Endothelial cell of umbilical vein (primary cell): ENCODE results near the gene CLC. TPM values are rescaled to one million over a fixed set of nuclear protein-coding genes. Genes with fewer than 3 reads are reported as not detected.

Experiments used
- BruUV-seq: library from RNA; stranded (reverse); fragments of 400-500 nt; replicated peaks from 2 replicates; lab custom pipeline; 2021; lab: Mats Ljungman, UMichigan
- CTCF ChIA-PET: fragments of 300-600, 350-600 bp; sonication (Branson Sonifier 250); formaldehyde crosslinking; loops from one replicate; lab custom pipeline; 2021; ENCODE audit warnings: antibody characterized with exemption, inconsistent platforms; lab: Charles Lee
- POLR2A ChIA-PET: fragments of 300-600, 350-600 bp; sonication (Branson Sonifier 250); formaldehyde crosslinking; loops from one replicate; lab custom pipeline; 2021; ENCODE audit warnings: antibody characterized with exemption, inconsistent platforms; lab: Charles Lee
- DNase-seq: peaks from one replicate; pipeline ENCODE4 v3.0.0-alpha.2; 2011; ENCODE audit warnings: low read depth, low spot score
- FAIRE-seq: peaks from 2 replicates; lab custom pipeline; 2011; peaks lifted over from hg19 to GRCh38; lab: Jason Lieb, UNC
- H2AFZ ChIP-seq: 2 replicates; pipeline ENCODE4 v1.6.0; 2012; ENCODE audit warnings: low read depth, low read length, control low read depth, inconsistent platforms
- H3K27ac ChIP-seq: 2 replicates; pipeline ENCODE4 v1.5.1; 2011; ENCODE audit warnings: low read depth, mild to moderate bottlenecking, control low read depth, low read length, moderate library complexity; ENCODE audit not compliant: insufficient read depth
- H3K27me3 ChIP-seq, 2 experiments: 2 replicates each; pipeline versions ENCODE4 v1.6.0 to v1.6.1; 2011; ENCODE audit warnings: low read length in 2 of 2, mixed read lengths in 1 of 2; ENCODE audit not compliant: control insufficient read depth in 2 of 2, insufficient read depth in 2 of 2
- H3K36me3 ChIP-seq, 2 experiments: 2 replicates in 1 of 2; 3 replicates in 1 of 2; pipeline ENCODE4 v1.5.1; 2011; ENCODE audit warnings: low read length in 2 of 2, mild to moderate bottlenecking in 1 of 2, moderate library complexity in 1 of 2; ENCODE audit not compliant: control insufficient read depth in 2 of 2, insufficient read depth in 2 of 2; ENCODE audit errors: extremely low read depth in 1 of 2
- H3K4me1 ChIP-seq: 3 replicates; pipeline ENCODE4 v1.5.1; 2011; ENCODE audit warnings: mild to moderate bottlenecking, low read length; ENCODE audit not compliant: control insufficient read depth, insufficient read depth; ENCODE audit errors: extremely low read depth
- H3K4me2 ChIP-seq: 2 replicates; pipeline ENCODE4 v1.6.1; 2011; ENCODE audit warnings: low read length, control low read depth, mixed read lengths; ENCODE audit not compliant: insufficient read depth
- H3K4me3 ChIP-seq, 3 experiments: fragments of 200-600 bp in 1 of 3; sonication (generic), shearing (Covaris generic) in 1 of 3; replicated peaks in 1 of 3; 2 replicates each; pipeline ENCODE4 v1.5.1; 2011 to 2016; ENCODE audit warnings: control low read depth in 3 of 3, low read length in 3 of 3, mild to moderate bottlenecking in 2 of 3, inconsistent platforms in 1 of 3, low read depth in 1 of 3, moderate library complexity in 1 of 3; ENCODE audit not compliant: insufficient read depth in 1 of 3
- H3K79me2 ChIP-seq: 2 replicates; pipeline ENCODE4 v1.6.0; 2012; ENCODE audit warnings: low read length, inconsistent platforms; ENCODE audit not compliant: control insufficient read depth, insufficient read depth
- H3K9ac ChIP-seq: replicated peaks from 2 replicates; pipeline ENCODE3; 2011; ENCODE audit warnings: low read length, control low read depth; ENCODE audit not compliant: insufficient read depth; ENCODE audit errors: extremely low read depth
- H3K9me1 ChIP-seq: replicated peaks from 3 replicates; pipeline ENCODE4 v1.6.0; 2011; ENCODE audit warnings: mild to moderate bottlenecking, low read length; ENCODE audit not compliant: control insufficient read depth, insufficient read depth; ENCODE audit errors: extremely low read depth
- H3K9me3 ChIP-seq: replicated peaks from 2 replicates; pipeline ENCODE4 v1.5.1; 2012; ENCODE audit warnings: low read length, inconsistent platforms; ENCODE audit not compliant: control insufficient read depth, insufficient read depth
- H4K20me1 ChIP-seq: replicated peaks from 2 replicates; pipeline ENCODE3; 2011; ENCODE audit warnings: mild to moderate bottlenecking, low read length; ENCODE audit not compliant: control insufficient read depth, insufficient read depth; ENCODE audit errors: extremely low read depth
- EZH2 ChIP-seq: IDR thresholded peaks from 2 replicates; pipeline ENCODE4 v1.6.1; 2012; ENCODE audit warnings: borderline replicate concordance, low read depth, mild to moderate bottlenecking, moderate library complexity, low read length, inconsistent platforms; ENCODE audit not compliant: severe bottlenecking
- FOS ChIP-seq: IDR thresholded peaks from 2 replicates; pipeline ENCODE4 v1.6.1; 2011; ENCODE audit warnings: mild to moderate bottlenecking, low read length, moderate library complexity, borderline replicate concordance; ENCODE audit not compliant: insufficient read depth
- GATA2 ChIP-seq: IDR thresholded peaks from 2 replicates; pipeline ENCODE4 v1.7.0; 2011; ENCODE audit warnings: low read depth, mild to moderate bottlenecking, moderate library complexity, mixed read lengths, low read length; ENCODE audit not compliant: insufficient read length, insufficient read depth
- JUN ChIP-seq: IDR thresholded peaks from 2 replicates; pipeline ENCODE4 v1.6.1; 2011; ENCODE audit warnings: borderline replicate concordance, low read depth; ENCODE audit not compliant: insufficient read length, insufficient read depth
- MAX ChIP-seq: IDR thresholded peaks from 2 replicates; pipeline ENCODE4 v1.6.1; 2011; ENCODE audit not compliant: insufficient read depth, insufficient read length
- MYC ChIP-seq: IDR thresholded peaks from one replicate; pipeline ENCODE4 v1.6.1; 2011; ENCODE audit warnings: mild to moderate bottlenecking, low read depth, low read length
- POLR2A ChIP-seq: IDR thresholded peaks from 2 replicates; pipeline ENCODE4 v1.6.1; 2012; ENCODE audit warnings: low read depth, mild to moderate bottlenecking, control low read depth, low read length
- POLR2AphosphoS5 ChIP-seq: IDR thresholded peaks from 2 replicates; pipeline ENCODE4 v1.6.1; 2012; ENCODE audit warnings: low read depth, mild to moderate bottlenecking, control low read depth, low read length, moderate library complexity; ENCODE audit not compliant: insufficient read depth
- dilution Hi-C: fragments of 300-500 bp; cut with MboI; formaldehyde crosslinking; loops from one replicate; pipeline ENCODE4 v1.15.0; 2019; ENCODE audit warnings: low sequenced_read_pairs; ENCODE audit not compliant: extremely low pct_ligation_motif_present
- intact Hi-C: fragments of 100-400 bp; cut with micrococcal nuclease; formaldehyde crosslinking; loops from one replicate; pipeline ENCODE4 v1.10.0; 2022
- polyA plus RNA-seq, 4 experiments: library from polyadenylated mRNA; depleted of rRNA in 3 of 4; stranded (reverse) in 3 of 4; unstranded in 1 of 4; fragments of >200 nt; gene quantifications; 2 replicates each; pipeline versions ENCODE4 v1.2.1 to v1.2.3, GENCODE V29; 2011 to 2012; ENCODE audit warnings: missing spikeins in 1 of 4
- total RNA-seq: library from RNA; stranded (reverse); gene quantifications from 2 replicates; pipeline ENCODE4 v1.2.3, GENCODE V29; 2021
- TF ChIP-seq, protein P1 (sequence below), 2 donors: IDR thresholded peaks; 1 replicate in 1 of 2; 2 replicates in 1 of 2; pipeline ENCODE4 v1.5.1; 2011; ENCODE audit warnings: low read length in 2 of 2, mild to moderate bottlenecking in 2 of 2, moderate library complexity in 2 of 2, control low read depth in 1 of 2, inconsistent platforms in 1 of 2, low read depth in 1 of 2; ENCODE audit not compliant: insufficient read depth in 1 of 2; ENCODE audit errors: extremely low read depth in 1 of 2

Gene CLC
- total and polyA plus RNA-seq, 2 donors (not counting 3 experiments of a cell fraction or from before 2014, with no cell fraction given), result not detected

DNA sequence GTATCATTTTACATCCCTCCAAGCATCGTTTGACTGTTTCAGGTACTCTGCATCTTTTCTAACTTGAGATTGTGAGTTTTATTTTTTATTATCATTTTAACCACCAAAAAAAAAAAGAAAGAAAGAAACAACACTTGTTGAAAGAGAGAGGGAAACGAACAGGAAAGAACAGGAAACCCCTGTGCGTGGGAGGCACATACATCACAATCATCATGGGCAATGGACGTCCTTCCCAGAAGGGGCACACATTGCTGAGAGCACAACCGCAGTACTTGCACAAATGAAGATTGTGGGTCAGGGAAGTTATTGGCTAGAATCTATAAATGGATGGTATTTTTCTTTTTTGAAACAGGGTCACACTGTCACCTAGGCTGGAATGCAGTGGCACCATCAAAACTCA, 1.7 kb downstream of the CLC start:
- dilution Hi-C loops, result no loop called here
- Histone ChIP-seq H3K4me2 (no peak overlapping the region), H3K9me3 (no peaks in the 10 kb centered on the region), H3K4me1 (no peaks in the 10 kb centered on the region), H2AFZ (no peak overlapping the region), H3K79me2 (no peaks in the 10 kb centered on the region), H3K27ac (no peak overlapping the region), H3K9me1 (no peaks in the 10 kb centered on the region), H4K20me1 (no peaks in the 10 kb centered on the region), H3K4me3 (no peak overlapping the region), H3K36me3 (no peaks in the 10 kb centered on the region), H3K9ac (no peak overlapping the region), H3K27me3 (peaks cover 0 to 3% of the 10 kb centered on the region in 2 experiments)
- intact Hi-C loops, result no loop called here
- ChIA-PET POLR2A (no interaction called here), CTCF (no interaction called here)
- no TSS peak for BruUV-seq
- DNase-seq (no peak), FAIRE-seq (no peak)
- TF ChIP-seq JUN (no peak), EZH2 (no peak), POLR2AphosphoS5 (no peak), MAX (no peak), GATA2 (no peak), POLR2A (no peak), MYC (no peak), FOS (no peak)
- TF ChIP-seq, protein P1, sequence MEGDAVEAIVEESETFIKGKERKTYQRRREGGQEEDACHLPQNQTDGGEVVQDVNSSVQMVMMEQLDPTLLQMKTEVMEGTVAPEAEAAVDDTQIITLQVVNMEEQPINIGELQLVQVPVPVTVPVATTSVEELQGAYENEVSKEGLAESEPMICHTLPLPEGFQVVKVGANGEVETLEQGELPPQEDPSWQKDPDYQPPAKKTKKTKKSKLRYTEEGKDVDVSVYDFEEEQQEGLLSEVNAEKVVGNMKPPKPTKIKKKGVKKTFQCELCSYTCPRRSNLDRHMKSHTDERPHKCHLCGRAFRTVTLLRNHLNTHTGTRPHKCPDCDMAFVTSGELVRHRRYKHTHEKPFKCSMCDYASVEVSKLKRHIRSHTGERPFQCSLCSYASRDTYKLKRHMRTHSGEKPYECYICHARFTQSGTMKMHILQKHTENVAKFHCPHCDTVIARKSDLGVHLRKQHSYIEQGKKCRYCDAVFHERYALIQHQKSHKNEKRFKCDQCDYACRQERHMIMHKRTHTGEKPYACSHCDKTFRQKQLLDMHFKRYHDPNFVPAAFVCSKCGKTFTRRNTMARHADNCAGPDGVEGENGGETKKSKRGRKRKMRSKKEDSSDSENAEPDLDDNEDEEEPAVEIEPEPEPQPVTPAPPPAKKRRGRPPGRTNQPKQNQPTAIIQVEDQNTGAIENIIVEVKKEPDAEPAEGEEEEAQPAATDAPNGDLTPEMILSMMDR (IDR thresholded peaks at IDR 0.05; ENCODE audit: extremely low read depth in 1 of 2, insufficient read depth in 1 of 2, low read depth in 1 of 2, low read length in 2 of 2), result no peak
